Activated T-cell treated with anti-CD3 and anti-CD28 coated beads for 1 hour (primary cell): Measurements from ENCODE around the gene SKI.

ENCODE experiments used
- DNase-seq: peaks from one replicate; pipeline ENCODE4 v3.0.0-alpha.2; 2020; ENCODE audit warnings: low read depth

Gene SKI

DNA sequence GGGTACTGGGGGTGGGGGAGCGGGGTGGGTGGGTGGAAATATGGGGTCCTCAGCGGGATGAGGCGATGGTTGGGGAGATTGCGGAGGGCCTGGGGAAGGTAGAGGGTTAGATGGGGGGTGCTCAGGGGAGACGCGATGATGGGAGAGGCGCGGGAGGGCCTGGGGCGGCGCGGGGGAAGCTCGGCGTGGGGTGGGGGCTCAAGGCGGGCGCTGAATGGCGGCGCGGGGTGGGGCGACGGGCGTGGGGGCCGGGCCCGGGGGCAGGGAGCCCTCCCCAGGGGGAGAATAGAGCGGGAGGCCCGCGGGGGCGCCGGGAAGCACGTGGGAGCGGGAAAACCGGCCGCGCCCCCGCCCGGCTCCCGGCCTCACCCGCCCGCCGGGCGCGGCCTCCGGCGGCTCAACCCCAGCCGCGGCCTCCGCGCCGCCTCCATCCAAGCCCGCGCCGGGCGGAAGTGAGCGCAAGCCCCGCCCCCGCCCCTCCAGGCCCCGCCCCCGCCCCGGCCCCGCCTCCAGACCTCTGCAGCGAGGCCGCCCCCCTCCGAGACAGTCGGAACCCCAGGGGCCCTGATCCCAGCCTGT is 33.7 kb upstream of the SKI start, which contains the start of gene FAAP20:
TSS of gene FAAP20 (minus strand) at position 454 of the 579 bp plus-strand sequence. CDS start at position 431, 23 bp downstream.
- peak; percentile 64 for DNase-seq

DNA sequence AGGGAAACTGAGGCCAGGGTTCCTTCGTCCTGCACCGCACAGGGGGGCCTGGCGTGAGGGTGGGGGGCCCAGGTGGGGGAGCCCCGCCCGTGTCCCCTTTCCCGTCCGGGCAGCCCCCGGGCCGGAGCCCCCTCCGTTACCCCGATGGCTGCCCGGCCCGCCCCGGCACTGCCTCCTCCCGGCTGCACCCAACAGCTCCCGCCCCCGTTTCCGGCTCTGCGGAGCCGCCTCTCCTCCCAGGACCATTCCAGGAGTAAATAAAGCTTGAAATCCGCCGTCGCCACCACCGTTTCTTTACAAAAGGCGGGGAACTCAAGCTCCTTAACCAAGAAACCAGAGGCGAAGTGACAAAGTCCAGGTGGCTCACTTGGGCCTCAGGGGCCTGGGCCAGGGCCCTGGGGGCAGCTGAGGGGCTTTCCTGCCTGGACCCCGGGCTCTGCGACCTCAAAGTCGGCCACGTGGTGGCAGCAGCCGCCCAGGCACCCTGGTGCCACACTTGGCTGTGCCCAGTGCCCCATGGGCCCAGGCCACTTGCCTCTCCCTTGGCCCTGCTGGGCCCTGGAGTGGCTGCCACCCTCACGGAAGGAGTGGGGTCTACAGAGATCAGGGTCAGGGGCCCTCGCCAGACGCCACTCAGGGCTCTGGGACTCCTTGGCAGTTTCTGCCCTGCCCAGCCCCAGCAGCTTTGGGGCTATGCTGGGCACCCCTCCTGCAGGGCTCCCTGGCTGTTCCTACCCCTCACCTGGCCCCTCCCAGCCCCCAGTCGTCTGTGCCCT is 33.0 kb upstream of the SKI start:
- DNase-seq, result peak; percentile 77

DNA sequence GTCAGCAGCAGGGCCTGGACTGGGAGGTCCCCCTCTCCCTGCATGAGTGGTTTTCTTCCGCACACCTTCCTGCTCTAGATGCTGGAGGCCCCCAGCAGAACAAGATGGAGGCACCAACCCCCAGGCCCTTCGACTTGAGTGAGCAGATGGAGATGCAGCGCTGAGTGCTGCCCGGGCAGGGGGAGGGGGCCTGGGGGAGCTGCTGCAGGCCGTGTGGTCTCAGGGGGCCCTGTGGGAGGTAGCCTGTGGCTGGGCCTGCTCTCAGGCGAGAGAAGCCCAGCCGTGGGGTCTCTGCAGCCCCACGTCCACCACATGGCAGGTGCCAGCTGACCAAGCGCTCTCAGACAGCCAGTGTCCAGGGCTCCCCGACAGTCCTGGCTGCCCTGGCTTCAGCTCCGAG is 32.3 kb upstream of the SKI start:
- no peak for DNase-seq

DNA sequence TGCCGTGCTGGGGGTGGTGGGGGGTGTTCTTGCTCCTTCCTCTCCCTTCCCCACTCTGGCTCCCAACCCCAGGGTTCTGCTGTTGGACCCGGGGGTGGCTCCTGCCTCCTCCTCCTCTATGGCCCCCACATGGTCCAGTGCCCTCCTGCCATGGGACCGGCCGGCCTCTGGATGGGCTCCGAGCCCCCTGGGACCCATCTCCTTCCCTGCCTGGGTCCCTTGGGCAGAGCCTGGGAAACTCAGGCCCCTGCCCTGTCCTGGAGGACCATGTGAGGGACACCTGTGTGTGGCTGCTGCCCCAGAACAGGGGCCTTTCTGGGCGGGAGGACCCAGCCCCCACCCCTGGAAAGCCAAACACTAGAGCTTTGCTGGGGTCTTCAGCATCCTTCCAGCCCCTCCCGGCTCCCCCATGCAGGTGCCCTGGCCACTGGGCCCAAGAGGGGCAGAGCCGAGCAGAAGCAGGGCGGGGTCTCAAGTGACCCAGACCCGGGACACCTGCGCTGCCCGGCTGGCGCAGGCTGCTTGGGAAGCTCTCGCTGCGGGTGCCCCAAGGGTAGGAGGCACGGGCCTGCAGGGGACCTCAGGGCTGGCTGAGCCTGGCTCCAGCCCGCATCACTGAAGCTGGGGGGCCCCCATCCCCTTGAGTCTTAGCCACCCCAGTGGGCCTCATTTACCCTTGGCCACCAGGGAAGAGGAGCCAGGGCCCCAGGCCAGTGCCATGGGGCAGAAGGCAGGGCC is 31.0 kb upstream of the SKI start:
- no peak for DNase-seq

DNA sequence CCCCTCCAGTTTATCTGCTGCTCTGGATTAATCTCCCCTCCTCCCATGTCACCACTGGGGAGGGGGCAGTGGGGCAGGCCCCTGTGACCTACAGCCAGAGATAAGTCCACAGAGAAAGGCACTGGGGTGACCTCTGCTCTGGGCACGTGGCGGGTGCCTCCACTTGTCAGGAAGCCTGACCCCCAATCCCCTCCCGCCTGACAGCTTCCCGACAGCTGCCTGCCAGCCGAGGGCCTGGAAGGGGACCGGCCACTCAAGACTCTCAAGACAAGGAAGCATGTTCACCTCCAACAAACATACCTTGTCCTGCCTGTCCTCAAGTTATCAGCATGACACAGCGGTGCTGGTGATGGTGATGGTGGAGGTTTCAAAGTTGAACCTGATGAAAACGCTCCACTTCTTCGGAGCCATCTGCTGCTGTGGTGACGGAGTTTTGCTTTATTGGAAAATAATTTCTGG is 30.4 kb upstream of the SKI start:
- DNase-seq, result no peak

DNA sequence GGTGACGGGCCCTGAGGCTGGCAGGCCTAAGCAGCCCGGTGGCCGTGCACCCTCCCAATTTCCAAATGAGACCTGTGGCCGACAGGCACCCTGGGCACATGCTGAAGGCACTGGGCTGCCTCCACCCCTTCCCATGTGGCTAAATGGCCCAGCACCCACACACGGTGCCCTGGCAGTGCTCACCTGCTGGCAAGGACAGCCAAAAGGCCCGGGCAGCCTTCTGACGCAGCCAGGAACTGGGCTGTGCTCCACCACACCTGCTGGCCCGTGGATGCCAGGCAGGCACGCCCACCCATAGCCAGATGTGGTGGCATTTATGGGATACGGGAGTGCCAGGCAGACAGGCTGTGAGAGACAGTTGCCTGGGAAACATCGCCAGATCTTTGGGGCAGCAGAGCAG is 29.5 kb upstream of the SKI start:
- no peak for DNase-seq

DNA sequence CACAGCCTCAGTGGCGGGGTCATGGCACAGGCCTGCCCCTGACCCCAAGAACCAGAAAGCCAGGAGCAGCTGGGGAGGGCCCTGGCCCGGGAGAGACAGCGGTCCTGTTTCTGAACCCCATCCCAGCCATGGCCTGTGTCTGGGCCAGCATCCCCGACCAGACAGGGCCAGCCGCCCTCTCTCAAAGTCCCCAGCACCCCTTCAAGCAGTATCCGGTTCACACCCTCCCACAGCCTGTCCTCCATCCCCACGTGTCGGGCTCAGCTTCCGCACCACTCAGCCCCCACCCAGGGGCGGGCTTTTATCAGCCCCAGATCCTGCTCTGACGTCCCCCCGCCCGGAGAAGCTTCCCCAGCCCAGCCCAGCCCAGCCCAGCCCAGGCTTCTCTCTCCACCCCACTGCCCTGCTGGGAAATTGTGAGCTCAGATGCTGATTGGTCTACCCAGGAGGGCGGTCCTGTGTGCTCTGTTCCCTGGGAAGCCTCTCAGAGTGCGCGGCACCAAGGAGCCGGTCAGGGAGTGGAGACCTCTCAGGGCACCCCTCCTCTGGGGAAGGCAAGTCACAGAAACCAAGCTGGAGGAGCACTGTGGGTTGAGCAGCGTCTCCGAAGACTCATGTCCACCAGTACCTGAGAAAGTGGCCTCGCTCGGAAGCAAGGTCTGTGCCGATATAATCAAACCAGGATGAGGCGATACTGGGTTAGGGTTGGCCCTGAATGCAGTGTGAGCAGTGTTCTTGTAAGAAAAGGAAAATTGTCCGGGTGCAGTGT is 28.9 kb upstream of the SKI start:
- DNase-seq, result peak; percentile 66

DNA sequence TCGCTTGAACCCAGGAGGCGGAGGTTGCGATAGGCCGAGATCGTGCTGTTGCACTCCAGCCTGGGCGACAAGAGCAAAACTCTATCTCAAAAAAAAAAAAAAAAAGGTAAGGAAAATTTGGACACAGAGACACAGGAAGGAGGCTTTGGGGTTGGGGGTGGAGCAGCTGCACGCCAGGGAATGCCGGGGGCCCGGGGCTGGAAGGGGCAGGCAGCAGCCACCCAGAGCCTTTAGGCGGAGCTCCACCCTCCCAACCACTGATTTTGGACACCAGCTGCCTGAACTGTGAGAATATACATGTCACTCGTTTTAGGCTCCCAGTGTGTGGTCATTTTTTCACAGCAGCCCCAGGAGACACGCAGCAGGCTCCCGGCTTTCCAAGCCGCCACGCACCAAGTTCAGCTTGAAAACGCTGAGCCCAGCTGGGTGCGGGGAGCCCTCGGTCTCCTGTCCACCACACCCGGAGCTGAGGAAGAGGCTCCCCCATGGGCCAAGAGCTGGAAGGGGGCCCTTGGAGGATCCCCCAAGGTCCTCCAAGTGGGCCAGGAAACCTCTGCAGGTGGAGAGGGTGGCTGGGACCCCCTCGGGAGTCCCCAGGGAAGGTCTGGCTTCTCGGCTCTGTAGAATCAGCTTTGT is 27.7 kb upstream of the SKI start:
- no peak for DNase-seq

DNA sequence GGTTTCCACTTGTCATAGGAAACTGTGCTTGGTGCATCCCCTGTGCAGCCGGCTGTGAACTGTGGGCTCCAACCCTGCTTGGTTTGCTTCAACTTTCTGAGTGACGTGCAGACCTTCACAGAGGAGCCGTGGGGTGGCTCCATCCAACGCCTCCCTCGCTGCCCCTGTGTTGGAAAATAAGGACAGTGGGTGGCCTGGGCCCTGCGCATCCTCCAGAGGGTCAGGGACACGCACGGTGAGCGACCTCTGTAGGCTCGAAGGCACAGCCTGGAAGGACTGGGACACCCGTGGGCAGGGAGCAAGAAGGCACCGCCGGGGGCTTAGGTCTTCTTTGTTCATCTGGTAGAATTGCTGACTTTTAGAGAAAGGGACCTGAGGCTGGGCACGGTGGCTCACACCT is 27.1 kb upstream of the SKI start:
- no peak for DNase-seq

DNA sequence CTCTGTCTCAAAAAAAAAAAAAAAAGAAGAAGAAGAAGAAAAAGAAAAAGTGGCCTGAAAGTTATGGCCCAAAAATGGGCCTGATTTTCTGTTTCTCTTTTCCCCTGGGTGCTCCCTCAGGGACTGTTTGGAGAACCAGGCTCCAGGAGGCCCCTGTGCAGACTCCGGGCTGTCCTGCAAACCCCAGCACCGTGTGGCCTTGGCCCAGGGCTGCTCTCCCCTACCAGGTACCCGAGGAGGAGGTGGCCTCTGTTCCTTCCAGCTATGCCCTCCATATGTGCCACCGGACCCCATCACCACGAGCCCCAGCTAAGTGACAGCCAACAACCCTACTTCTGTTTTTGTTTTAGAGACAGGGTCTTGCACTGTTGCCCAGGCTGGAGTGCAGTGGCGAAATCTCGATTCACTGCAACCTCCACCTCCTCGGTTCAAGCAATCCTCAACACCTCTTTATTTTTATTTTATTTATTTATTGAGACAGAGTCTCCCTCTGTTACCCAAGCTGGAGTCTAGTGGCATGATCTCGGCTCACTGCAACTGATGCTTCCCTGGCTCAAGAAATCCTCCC is 26.0 kb upstream of the SKI start:
- DNase-seq, result no peak

DNA sequence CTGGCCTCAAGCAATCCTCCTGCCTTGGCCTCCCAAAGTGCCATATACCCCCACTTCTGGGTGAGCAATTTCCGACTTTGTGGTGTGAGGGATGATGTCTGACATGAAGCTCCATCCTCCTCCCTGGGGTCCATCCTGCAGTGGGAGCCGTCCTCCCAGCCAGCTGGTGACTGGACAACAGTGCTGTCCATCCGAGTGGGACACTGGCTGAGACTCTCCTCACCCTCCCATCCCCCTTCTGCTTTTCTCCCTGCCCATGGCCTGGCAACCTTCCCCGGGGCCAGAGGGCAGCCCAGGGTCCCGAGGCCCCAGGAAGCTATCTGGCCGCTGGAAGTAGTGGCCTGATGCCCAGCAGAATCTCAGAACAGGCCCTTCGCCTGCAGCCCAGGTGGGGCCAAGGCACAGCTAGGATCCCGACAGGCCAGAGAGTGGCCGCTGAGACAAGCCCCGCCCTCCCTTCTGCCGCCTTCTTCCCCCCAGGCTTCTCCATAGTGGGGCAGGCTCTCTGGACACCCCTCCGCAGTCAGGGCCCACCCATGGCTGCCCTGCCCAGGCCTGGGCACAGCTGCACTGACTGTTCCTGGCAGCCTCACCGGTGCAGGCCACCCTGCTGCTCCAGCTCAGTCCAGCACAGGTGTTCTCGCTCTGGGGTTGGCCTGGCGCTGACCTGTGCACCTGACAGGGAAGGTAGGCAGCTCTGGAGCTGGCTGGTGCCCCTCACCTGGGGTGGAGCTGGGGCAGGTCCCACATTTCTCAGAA is 25.1 kb upstream of the SKI start:
- no peak for DNase-seq

DNA sequence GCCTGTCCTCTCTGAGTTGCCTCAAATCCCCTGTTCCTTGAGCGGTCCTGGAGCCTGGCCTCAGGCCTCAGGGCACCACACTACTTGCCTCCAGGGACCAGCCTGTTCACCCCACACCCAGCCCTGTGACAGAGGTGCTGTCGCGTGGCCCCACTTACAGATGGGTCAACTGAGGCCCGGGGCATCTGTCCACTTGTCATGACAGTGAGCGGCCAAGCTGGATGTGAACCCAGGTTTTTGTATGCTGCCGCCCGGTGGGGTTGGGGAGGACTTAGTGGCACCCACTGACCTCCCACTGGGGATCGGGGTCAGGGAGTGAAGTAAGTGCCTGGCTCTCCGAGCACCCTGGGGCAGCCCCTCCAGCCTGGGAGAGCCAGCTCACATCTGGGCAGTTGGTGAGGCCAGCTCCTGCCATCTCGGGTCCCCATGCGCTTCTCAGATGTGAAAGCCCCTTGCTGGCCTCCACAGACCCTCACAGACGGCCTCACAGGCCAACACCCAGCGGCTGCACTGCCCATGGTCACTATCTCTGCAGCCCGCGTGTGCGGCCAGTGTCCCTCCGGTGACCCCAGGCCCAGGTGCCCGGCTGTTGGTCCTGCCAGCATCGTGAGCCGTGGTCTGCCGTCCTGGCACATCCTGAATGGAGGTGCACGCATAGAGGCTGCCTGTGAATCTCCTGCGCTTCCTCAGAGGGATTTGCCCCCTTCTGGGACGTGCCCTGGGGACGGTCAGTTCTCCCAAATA is 24.3 kb upstream of the SKI start:
- DNase-seq, result no peak

DNA sequence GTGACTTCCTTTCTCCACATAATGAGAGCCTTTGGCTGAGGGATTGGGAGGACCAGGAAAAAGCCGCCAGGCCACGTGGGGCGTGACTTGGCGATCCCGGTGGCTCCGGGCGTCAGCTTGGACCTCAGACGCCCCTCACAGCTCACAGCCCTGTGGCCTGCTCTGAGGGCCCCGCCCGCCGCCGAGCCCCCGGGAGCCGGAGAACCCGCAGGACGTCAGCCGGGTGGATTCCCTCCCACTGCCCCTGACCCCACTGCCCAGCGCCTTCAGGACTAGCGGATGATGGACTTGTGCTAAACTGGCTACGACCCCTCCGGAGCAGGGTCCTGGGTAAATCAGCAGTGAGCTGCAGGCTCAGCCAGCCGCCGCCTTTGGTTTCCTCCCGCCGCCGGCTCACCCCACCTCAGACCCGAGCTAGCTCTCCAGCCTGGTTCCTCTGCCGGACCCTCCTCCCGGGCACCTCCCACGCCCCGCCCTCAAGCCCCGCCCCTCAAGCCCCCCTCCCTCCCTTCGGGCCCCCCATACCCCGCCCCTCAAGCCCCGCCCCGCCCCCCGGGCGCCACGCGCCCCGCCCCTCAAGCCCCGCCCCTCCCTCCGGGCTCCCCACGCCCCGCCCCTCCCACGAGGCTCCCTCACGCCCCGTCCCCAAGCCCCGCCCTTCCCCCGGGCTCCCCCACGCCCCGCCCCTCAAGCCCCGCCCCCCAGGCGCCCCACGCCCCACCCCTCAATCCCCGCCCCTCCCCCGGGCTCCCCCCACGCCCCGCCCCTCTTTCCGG is 23.5 kb upstream of the SKI start:
- no peak for DNase-seq

DNA sequence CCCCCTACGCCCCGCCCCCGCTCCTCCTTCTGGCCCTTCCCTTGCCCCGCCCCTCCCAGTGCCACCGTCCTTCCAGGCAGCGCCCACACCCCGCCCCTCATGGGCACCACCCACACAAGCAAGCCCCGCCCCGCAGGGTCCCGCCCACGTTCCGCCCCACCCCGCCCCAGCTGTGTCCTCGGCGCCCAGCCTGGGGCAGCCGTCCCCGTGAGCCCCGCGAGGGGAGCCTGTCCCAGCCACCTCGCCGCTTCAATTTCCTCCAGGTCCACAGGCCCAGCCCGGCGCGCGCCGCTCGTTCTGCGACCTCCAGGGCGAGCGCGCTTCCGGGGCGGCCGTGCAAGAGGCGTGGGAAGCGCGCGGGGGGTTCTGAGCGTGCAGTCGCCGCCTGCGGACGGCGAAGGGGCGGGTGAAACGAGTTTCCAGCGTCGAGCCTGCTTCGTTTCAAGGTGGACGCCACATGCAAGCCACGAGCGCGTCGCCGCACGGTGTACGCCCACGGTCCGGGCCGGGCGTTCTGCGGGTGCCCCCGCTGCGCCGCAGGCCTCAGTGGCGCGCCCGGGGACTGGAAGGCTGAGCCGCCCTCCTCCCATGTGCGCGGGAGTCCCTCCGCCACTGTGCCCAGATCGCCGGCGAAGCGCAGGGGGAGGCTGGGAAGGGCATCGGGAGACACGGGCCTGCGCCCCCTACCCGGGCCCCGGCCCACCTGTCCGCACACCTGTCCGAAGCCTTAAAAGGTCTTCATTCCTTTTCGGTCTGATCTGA is 22.7 kb upstream of the SKI start:
- DNase-seq, result peak; percentile 98

DNA sequence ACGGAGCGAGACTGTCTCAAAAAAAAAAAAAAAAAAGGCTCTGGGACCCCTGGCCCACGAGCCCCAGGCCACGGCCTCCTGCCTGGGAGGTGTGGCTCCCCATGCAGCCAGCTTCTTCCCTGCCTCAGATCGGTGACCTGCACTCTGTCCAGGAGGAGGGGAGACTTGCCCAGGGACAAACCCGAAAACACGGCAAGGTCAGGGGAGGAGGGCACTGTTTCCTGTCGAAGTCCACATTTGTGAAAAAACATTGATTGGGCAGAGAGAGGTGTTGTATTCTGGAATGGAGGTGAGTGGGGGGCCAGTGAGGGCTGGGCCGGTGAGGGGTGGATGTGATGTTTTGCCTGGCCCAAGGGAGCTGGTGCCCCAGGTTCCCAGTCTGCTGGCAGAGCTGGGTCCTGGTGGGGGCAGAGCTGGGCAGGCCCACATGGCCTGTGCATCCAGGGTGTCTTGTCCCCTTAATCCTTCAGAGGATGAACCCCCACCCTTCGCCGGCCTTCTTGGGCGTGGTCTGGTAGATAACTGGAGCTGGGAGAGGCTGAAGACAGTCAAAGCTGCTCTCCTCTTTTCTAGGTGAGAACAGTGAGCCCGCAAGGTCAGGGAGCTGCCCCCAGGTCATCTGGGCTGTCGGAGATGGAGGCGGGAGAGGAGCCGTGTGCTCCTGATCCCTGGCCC is 21.2 kb upstream of the SKI start:
- no peak for DNase-seq

DNA sequence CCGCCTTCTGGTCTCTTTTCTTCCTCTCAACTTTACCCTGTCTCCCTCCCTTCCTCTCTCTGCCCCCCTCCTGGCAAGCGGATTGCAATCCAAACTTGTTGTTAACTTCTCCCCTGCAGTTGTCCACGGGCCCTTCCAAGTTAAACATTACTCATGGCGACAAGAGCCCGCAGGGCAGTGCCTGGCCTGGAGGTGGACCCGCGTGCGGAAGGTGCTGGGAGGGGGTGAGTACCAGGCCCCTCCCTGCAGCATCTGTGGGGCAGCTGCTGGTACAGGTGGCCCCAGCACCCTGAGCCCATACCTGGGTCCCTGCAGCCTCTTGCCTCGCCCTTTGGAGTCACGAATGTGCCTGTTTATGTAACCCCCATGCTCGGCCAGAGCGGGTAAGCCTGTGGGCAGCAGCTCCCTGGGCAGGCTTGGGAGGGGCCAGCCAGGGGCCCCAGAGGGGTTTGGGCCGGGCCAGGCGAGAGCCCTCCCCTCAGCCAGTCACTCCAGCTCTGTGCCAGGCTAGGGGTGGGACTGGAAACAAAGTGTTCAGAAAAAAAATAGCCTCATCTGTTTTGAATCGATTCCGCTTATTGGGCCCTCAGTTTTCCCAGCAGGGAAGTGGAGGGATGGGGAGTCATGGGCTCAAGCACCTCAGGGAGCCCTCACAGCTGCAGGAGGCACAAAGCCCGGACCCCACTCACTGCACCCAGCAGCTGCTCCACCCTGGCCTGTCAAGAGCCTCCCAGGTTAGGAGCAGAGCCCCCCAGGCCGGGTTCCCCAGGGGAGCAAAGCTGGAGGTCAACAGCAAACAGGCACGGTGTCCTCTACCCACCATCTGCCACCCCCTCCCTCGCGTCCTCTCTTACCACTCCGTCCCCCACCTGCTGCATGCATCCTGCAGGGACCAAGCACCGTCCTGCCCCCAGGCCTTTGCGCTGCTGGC is 19.5 kb upstream of the SKI start:
- DNase-seq, result no peak
